ENCODE measurements around the gene CCL2. TPM values are rescaled to one million over a fixed set of nuclear protein-coding genes. Genes with fewer than 3 reads are reported as not detected.

The CCL2 gene
- total RNA-seq, 1 experiment from 2014 or later = not detected

- Histone ChIP-seq H3K79me2 (ENCODE audit: low read length) (no peaks in the 10 kb centered on the region), H3K36me3 (ENCODE audit: low read depth, low read length) (no peaks in the 10 kb centered on the region), H3K9ac (ENCODE audit: low read length) (no peak overlapping the region), H3K4me2 (ENCODE audit: low read length) (no peak overlapping the region), H3K4me3 (ENCODE audit: low read length) (no peak overlapping the region), H3K27me3 (ENCODE audit: low read length) (no peaks in the 10 kb centered on the region), H3K4me1 (ENCODE audit: insufficient read depth, low read length) (no peaks in the 10 kb centered on the region), H3F3A (ENCODE audit: low read length, unreplicated experiment) (no peaks in the 10 kb centered on the region), H3K9me3 (ENCODE audit: low read length) (no peaks in the 10 kb centered on the region), H3K27ac (ENCODE audit: low read length) (no peak overlapping the region), H3K9me2 (replicated peaks; ENCODE audit: low read length) (no peaks in the 10 kb centered on the region), H2AFZ (ENCODE audit: low read length) (no peak overlapping the region), H4K20me1 (ENCODE audit: low read length) (no peaks in the 10 kb centered on the region)
- ATAC-seq (no peak), DNase-seq (no peak)
- TF ChIP-seq EZH2phosphoT487 (IDR thresholded peaks at IDR 0.05; ENCODE audit: borderline replicate concordance, low read length) (no peak), EZH2 (IDR thresholded peaks at IDR 0.05; ENCODE audit: low read length, unreplicated experiment) (no peak), CTCF (conservative IDR thresholded peaks at IDR 0.05; ENCODE audit: low read depth, low read length) (no peak)
- CTCF ChIA-PET = no interaction called here
- POLR2A ChIA-PET (ENCODE audit: unreplicated experiment) = no interaction called here
- BruUV-seq (replicated peaks) = no TSS peak
- intact Hi-C loops (cut with micrococcal nuclease) = no loop called here
Observed at GRCh38 chr17:34241062-34241461, 14.0 kb upstream of the CCL2 start.

- POLR2A ChIA-PET (ENCODE audit: unreplicated experiment) = no interaction called here
- H2AFZ ChIP-seq (ENCODE audit: low read length) = no peak overlapping the region
- TF ChIP-seq CTCF (conservative IDR thresholded peaks at IDR 0.05; ENCODE audit: low read depth, low read length) (no peak), EZH2phosphoT487 (IDR thresholded peaks at IDR 0.05; ENCODE audit: borderline replicate concordance, low read length) (no peak), EZH2 (IDR thresholded peaks at IDR 0.05; ENCODE audit: low read length, unreplicated experiment) (no peak)
- H3K27ac ChIP-seq (ENCODE audit: low read length) = no peak overlapping the region
- no peak overlapping the region for H3K9ac ChIP-seq (ENCODE audit: low read length)
- no peaks in the 10 kb centered on the region for H3F3A ChIP-seq (ENCODE audit: low read length, unreplicated experiment)
- H3K36me3 ChIP-seq (ENCODE audit: low read depth, low read length) = no peaks in the 10 kb centered on the region
- no peaks in the 10 kb centered on the region for H3K79me2 ChIP-seq (ENCODE audit: low read length)
- ATAC-seq = no peak
- no peak overlapping the region for H3K4me3 ChIP-seq (ENCODE audit: low read length)
- no TSS peak for BruUV-seq (replicated peaks)
- no peaks in the 10 kb centered on the region for H3K4me1 ChIP-seq (ENCODE audit: insufficient read depth, low read length)
- no peak for DNase-seq
- no peaks in the 10 kb centered on the region for H3K27me3 ChIP-seq (ENCODE audit: low read length)
- CTCF ChIA-PET = no interaction called here
- H3K4me2 ChIP-seq (ENCODE audit: low read length) = no peak overlapping the region
- no peaks in the 10 kb centered on the region for H3K9me3 ChIP-seq (ENCODE audit: low read length)
- no peaks in the 10 kb centered on the region for H3K9me2 ChIP-seq (replicated peaks; ENCODE audit: low read length)
- intact Hi-C loops (cut with micrococcal nuclease) = no loop called here
- no peaks in the 10 kb centered on the region for H4K20me1 ChIP-seq (ENCODE audit: low read length)
Observed at GRCh38 chr17:34242587-34243363, 12.3 kb upstream of the CCL2 start.

Measured in PC-3 (cell line).